ENCODE measurements around the gene OR10G7.
"Not testable (repeated sequence)": the region's sequence is repeated elsewhere in the genome, so short reads cannot be mapped to it uniquely, and the experiment has no call there.

OR10G7 gene

DNA sequence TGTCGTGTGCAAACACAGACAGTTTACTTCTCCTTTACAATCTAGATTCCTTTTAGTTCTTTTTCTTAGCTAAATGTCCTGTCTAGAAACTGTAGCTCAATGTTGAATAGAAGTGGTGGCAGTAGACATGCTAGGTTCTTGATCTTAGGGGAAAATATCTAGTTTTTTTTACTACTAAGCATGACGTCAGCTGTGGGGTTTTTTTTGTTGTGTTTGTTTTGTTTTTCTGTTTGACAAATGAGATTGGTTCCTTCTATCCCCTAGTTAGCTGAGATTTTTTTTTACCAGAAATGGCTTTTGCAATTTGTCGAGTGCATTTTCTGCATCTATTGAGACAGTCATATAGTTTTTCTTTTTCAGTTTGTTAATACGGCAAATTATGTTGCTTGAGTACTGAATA is 2.3 kb upstream of the OR10G7 start:
- no peak for DNase-seq (ENCODE audit: low read depth, low spot score)

DNA sequence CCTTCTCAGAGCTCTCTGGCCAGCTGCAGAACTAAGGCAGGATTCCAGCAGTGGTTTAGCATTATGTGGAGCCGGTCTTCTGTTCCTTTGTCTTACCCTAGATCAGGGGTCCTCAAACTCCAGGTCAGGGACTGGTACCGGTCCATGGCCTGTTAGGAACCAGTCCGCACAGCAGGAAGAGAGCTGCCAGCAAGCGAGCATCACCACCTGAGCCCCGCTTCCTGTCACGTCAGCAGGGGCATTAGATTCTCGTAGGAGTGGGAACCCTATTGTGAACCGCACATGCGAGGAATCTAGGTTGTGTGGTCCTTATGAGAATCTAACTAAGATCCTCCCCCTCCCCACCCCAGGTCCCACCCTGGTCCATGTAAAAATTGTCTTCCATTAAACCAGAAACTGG is 1.6 kb downstream of the OR10G7 start:
- no peak for DNase-seq (ENCODE audit: low read depth, low spot score)

DNA sequence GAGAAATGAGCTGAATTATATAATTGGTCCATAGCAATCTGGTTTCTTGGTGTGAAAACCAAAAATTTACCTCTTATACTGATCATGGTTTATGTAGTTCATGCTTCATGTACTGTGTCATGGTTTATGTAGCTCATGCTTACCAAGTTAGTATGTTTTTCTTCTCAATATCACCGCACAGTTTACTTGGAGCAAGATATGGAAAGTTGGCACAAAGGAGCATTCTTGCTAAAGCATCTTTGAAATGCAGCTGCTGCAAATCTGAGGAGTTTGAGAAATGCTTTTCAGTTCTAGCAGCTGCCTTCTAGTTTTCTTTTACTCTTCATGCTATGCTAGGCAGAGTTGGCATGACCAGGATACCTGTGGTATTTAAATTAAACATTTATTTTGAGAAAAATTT is 4.5 kb downstream of the OR10G7 start:
- DNase-seq (ENCODE audit: low read depth, low spot score) = no peak

DNA sequence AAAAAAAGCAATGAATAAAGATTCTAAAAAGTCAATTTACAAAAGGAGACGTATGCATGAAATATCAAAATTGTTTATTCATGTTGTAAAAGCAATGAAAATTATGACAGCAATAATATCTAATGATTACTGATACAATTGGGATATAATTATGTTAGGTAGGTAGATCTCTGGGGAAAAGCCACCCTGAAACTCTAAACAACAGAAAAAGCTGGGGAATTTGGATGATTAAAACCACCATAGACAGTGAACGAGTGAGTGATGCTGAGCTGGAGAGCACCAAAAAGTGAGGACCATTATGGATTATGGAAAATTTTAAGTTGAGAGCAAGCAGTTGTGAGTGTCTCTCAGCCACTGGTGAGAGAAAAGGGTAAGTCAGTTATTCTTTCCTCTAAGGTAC is 14.6 kb downstream of the OR10G7 start, which contains the start of gene OR10G8:
OR10G8 (plus strand) TSS at position 301 of the 400 bp plus-strand sequence. CDS start 2,825 bp downstream, outside the sequence.
- DNase-seq (ENCODE audit: low read depth, low spot score) = no peak

DNA sequence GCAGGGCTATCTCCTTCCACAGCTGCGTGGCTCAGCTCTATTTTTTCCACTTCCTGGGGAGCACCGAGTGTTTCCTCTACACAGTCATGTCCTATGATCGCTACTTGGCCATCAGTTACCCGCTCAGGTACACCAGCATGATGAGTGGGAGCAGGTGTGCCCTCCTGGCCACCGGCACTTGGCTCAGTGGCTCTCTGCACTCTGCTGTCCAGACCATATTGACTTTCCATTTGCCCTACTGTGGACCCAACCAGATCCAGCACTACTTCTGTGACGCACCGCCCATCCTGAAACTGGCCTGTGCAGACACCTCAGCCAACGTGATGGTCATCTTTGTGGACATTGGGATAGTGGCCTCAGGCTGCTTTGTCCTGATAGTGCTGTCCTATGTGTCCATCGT is 25.3 kb downstream of the OR10G7 start:
- DNase-seq (ENCODE audit: low read depth, low spot score) = not testable (repeated sequence)

DNA sequence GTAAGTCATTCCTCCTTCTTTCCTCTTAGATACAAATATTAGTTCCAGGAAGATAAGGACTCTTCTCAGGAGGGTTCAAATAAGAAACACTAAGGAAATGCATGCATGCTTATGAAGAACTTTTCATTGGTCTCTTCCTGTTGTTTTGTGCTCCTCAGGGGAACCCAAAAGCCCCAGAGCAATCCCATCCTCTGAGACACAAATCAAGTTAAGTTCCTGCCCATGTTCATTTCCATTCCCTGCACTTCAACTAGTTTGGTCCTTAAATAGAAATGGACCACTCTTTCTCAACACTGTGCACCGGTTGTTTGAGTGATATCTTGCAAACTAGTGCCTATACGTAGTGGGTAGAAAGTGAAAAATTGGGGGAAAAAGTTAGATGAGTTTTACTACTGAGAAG is 28.4 kb downstream of the OR10G7 start, which contains the start of gene OR10G4:
OR10G4 (plus strand) TSS at position 301 of the 400 bp plus-strand sequence. CDS start 2,578 bp downstream, outside the sequence.
- DNase-seq (ENCODE audit: low read depth, low spot score) = no peak

DNA sequence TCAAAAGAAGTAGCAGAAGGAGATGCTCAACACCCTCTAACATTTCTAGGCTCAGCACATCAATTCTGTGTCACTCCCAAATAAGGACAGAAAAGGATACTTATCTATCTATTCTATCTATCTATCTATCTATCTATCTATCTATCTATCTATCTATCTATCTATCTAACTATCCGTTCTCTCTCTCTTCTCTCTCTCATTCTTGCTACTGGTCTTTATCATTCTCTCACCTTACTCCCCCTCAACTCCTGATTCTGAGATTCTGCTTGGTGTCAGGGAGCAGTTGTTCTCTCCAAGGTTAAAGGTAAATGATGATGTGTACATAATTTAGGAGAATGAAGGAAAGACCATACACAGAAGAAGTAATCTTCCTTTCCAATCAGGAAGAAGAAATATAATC is 46.0 kb downstream of the OR10G7 start, which contains the start of gene OR10G6:
OR10G6 (minus strand) TSS at position 43 of the 400 bp plus-strand sequence; CDS start at position 43, 0 bp downstream.
- DNase-seq (ENCODE audit: low read depth, low spot score) = no peak

Measured in activated CD4-positive, CD25-positive, alpha-beta regulatory T cell treated with anti-CD3 and anti-CD28 coated beads, Interleukin-2, amount 50 U/mL, for 16 hours (primary cell).